Measurements from ENCODE around the gene ABCC3.

ABCC3 gene

GRCh38 chr17:50737118-50737698 lies 102.5 kb downstream of the ABCC3 start:
- no peak for DNase-seq (ENCODE audit: low spot score)

- DNase-seq (ENCODE audit: low spot score) = no peak
Observed at GRCh38 chr17:50739098-50739497, 104.4 kb downstream of the ABCC3 start.
